Body of pancreas (tissue), 4 donors: ENCODE results near the gene EGFL7. TPM values are rescaled to one million over a fixed set of nuclear protein-coding genes. Genes with fewer than 3 reads are reported as not detected.

ENCODE experiments used
- ATAC-seq: fragments of 150-250 bp; one replicate; pipeline ENCODE4 v1.9.1; 2016
- DNase-seq, 4 donors: peaks; one replicate each; pipeline ENCODE4 v3.0.0-alpha.2; 2019
- H3K27ac ChIP-seq, 4 donors: fragments of 200-600 bp; sonication (generic); 1 replicate in 3 of 4; 2 replicates in 1 of 4; pipeline versions ENCODE4 v1.5.1 to v1.6.1; 2016 to 2019; ENCODE audit warnings: mild to moderate bottlenecking in 1 of 4, mixed read lengths in 1 of 4, moderate library complexity in 1 of 4
- H3K27me3 ChIP-seq, 2 donors: fragments of 200-600 bp; sonication (generic); one replicate each; pipeline ENCODE4 v1.6.0; 2016; ENCODE audit warnings: mild to moderate bottlenecking in 1 of 2
- H3K36me3 ChIP-seq, 2 donors: fragments of 200-600 bp; sonication (generic); replicated peaks in 1 of 2; 2 replicates each; pipeline ENCODE4 v1.5.1; 2016; ENCODE audit warnings: low read depth in 2 of 2; ENCODE audit not compliant: insufficient read depth in 1 of 2
- H3K4me1 ChIP-seq: fragments of 200-600 bp; sonication (generic); one replicate; pipeline ENCODE4 v1.6.0; 2016
- H3K4me3 ChIP-seq, 2 donors: fragments of 200-600 bp; sonication (generic); 1 replicate in 1 of 2; 2 replicates in 1 of 2; pipeline ENCODE4 v1.5.1; 2016 to 2019
- H3K9me3 ChIP-seq, 3 donors: fragments of 200-600 bp; sonication (generic); 1 replicate in 2 of 3; 2 replicates in 1 of 3; pipeline ENCODE4 v1.5.1; 2016
- CTCF ChIP-seq, 7 experiments: fragments of 450-650 bp in 4 of 7; fragments of 200-600 bp in 3 of 7; sonication (generic) in 3 of 7; IDR thresholded peaks; one replicate each; pipeline ENCODE4 v1.5.1; 2016 to 2019; ENCODE audit warnings: antibody characterized with exemption in 7 of 7
- POLR2A ChIP-seq, 3 donors: fragments of 450-650 bp; IDR thresholded peaks; one replicate each; pipeline ENCODE4 v1.6.1; 2016; ENCODE audit warnings: antibody characterized with exemption in 3 of 3, mild to moderate bottlenecking in 2 of 3
- WGBS, 2 donors: methylation state at CpG; one replicate each; pipeline ENCODE4 v1.1.5; 2017; 5-methylcytosine and 5-hydroxymethylcytosine counted together
- intact Hi-C: fragments of 100-400 bp; cut with DNase I; formaldehyde crosslinking; loops from one replicate; pipeline ENCODE4 v1.15.1; 2023
- total RNA-seq, 2 donors: library from RNA; depleted of rRNA; stranded (reverse); fragments of >200 nt; gene quantifications; one replicate each; pipeline ENCODE4 v1.1.0, GENCODE V29; 2016

EGFL7 gene
- total RNA-seq, 2 donors from 2014 or later: 14.8 to 47.0 TPM

GRCh38 chr9:136673975-136674785 lies 11.5 kb downstream of the EGFL7 start:
- intact Hi-C loops: no loop called here
- WGBS, 2 donors: 77 to 84% methylated on average over 22 of the region's 26 CpGs
- H3K36me3 ChIP-seq: no peaks in the 10 kb centered on the region
- peak overlapping the region in 3 of 4 donors; percentile 58 to 80 (median 76) for H3K27ac ChIP-seq
- no peak for TF ChIP-seq POLR2A (IDR thresholded peaks at IDR 0.05)
- no peak for TF ChIP-seq CTCF (IDR thresholded peaks at IDR 0.05)
- peaks cover 58% of the 10 kb centered on the region for H3K4me1 ChIP-seq
- no peak overlapping the region for H3K4me3 ChIP-seq
- H3K27me3 ChIP-seq: no peaks in the 10 kb centered on the region
- no peak for DNase-seq
- no peaks in the 10 kb centered on the region for H3K9me3 ChIP-seq
- ATAC-seq: no peak

- WGBS, 2 donors: 51 to 52% methylated on average over 9 to 11 of the region's 11 CpGs
These were observed 12.2 kb downstream of the EGFL7 start for GRCh38 chr9:136674786-136675349.

DNA sequence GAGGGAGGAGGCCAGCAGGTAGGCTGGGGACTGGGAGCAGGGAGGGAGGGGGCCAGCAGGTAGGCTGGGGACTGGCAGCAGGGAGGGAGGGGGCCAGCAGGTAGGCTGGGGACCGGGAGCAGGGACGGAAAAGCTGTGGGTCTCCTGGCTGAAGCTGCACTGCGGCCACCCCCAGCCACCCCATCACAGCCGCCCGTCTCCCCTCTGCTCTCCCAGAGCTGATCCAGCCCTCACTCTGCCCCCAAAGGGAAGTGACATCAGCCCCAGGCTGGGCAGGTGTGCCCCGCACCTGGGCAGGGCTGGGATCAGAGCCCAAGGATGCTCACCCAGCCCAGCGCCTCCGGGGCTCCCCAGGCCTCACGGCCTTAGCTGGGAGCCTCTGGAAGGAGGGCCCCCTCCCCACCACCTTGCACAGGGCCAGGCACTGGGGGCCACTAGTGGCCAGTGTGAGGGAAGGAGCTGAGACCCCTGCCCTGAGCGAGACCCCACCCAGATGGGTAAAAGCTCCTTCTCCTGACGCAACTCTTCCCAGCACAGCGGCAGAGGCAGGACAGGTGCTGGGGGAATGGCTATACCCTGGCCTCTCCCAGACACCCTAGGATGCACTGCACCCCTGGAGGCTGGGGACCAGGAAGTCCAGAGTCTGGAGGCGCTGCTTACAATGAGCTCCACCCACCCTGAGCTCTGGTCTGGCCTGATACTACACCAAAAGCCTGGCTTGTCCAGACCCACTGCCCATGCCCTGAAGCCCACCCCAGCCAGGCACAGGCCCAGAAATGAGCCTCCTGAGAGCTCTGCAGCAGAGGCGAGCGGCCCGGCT lies 13.0 kb downstream of the EGFL7 start:
- H3K4me1 ChIP-seq: peaks cover 61% of the 10 kb centered on the region
- no peak overlapping the region for H3K4me3 ChIP-seq
- ATAC-seq (peak; percentile 25), DNase-seq (peak in 3 of 4 donors; percentile 60 to 73 (median 61))
- intact Hi-C loops: no loop called here
- H3K36me3 ChIP-seq: no peaks in the 10 kb centered on the region
- peak in 1 of 3 donors; percentile 43 for TF ChIP-seq POLR2A (IDR thresholded peaks at IDR 0.05)
- no peak for TF ChIP-seq CTCF (IDR thresholded peaks at IDR 0.05)
- H3K9me3 ChIP-seq: no peaks in the 10 kb centered on the region
- peak overlapping the region; percentile 58 to 80 (median 72) for H3K27ac ChIP-seq
- H3K27me3 ChIP-seq: no peaks in the 10 kb centered on the region
- WGBS, 2 donors: 64 to 75% methylated on average over 2 to 16 of the region's 16 CpGs

More at GRCh38 chr9:136674786-136675349, 12.2 kb downstream of the EGFL7 start:
- H3K4me1 ChIP-seq: peaks cover 63% of the 10 kb centered on the region
- H3K27me3 ChIP-seq: no peaks in the 10 kb centered on the region
- peak overlapping the region in 3 of 4 donors; percentile 58 to 80 (median 76) for H3K27ac ChIP-seq
- no peak overlapping the region for H3K4me3 ChIP-seq
- no peaks in the 10 kb centered on the region for H3K36me3 ChIP-seq
- peak; percentile 84 to 95 (median 93) for DNase-seq
- no peak for TF ChIP-seq POLR2A (IDR thresholded peaks at IDR 0.05)
- peak in 3 of 7 experiments; percentile 8 to 31 (median 26) for TF ChIP-seq CTCF (IDR thresholded peaks at IDR 0.05)
- peak; percentile 74 for ATAC-seq
- intact Hi-C loops: no loop called here
- H3K9me3 ChIP-seq: no peaks in the 10 kb centered on the region

DNA sequence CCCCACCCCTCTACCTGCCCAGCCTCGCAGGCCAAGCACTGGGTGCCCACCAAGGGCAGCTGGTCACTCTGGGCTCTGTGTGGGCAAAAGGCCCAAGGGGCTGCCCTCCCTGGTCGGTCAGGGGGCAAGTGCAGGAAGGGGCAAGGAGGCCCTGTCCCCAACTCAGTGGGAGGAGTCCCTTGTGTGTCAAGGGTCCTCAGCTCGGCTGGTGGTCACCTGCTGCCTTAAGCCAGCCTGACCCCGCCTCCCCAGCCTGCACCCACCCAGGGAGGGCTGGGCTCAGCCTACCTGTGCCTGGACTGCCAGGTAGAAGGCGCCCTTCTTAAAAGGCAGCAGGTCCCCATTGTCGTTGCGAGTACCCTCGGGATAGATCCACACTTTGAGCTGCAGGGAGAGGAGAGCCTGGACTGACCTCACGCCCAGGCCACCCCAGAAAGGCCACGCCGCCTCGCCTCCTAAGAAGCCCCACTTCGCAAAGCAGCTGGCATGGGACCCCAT lies 13.6 kb downstream of the EGFL7 start:
- intact Hi-C loops: no loop called here
- WGBS, 2 donors: 95% methylated on average over 12 of the region's 13 CpGs; no CpG with 5 or more reads in 1 of the 2 donors
- TF ChIP-seq CTCF (IDR thresholded peaks at IDR 0.05): no peak
- TF ChIP-seq POLR2A (IDR thresholded peaks at IDR 0.05): no peak
- Histone ChIP-seq H3K4me1 (peaks cover 57% of the 10 kb centered on the region), H3K27ac (peak overlapping the region in 3 of 4 donors; percentile 58 to 80 (median 76)), H3K36me3 (no peaks in the 10 kb centered on the region), H3K4me3 (no peak overlapping the region), H3K27me3 (no peaks in the 10 kb centered on the region), H3K9me3 (no peaks in the 10 kb centered on the region)
- ATAC-seq (no peak), DNase-seq (no peak)
